GM21526 (cell line): ENCODE data around the gene CYP2J2.
A peak's percentile ranks its signal among the peaks of the same experiment; 100 is the strongest.
"Not testable (repeated sequence)": the region's sequence is repeated elsewhere in the genome, so short reads cannot be mapped to it uniquely, and the experiment has no call there.

Source experiments
- ATAC-seq: cut with Tn5 transposase; IDR thresholded peaks from one replicate; pipeline ENCODE4 v1.9.1; 2021; ENCODE audit warnings: moderate library complexity; ENCODE audit not compliant: unreplicated experiment, low FRiP score

CYP2J2 gene, protein sequence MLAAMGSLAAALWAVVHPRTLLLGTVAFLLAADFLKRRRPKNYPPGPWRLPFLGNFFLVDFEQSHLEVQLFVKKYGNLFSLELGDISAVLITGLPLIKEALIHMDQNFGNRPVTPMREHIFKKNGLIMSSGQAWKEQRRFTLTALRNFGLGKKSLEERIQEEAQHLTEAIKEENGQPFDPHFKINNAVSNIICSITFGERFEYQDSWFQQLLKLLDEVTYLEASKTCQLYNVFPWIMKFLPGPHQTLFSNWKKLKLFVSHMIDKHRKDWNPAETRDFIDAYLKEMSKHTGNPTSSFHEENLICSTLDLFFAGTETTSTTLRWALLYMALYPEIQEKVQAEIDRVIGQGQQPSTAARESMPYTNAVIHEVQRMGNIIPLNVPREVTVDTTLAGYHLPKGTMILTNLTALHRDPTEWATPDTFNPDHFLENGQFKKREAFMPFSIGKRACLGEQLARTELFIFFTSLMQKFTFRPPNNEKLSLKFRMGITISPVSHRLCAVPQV

DNA sequence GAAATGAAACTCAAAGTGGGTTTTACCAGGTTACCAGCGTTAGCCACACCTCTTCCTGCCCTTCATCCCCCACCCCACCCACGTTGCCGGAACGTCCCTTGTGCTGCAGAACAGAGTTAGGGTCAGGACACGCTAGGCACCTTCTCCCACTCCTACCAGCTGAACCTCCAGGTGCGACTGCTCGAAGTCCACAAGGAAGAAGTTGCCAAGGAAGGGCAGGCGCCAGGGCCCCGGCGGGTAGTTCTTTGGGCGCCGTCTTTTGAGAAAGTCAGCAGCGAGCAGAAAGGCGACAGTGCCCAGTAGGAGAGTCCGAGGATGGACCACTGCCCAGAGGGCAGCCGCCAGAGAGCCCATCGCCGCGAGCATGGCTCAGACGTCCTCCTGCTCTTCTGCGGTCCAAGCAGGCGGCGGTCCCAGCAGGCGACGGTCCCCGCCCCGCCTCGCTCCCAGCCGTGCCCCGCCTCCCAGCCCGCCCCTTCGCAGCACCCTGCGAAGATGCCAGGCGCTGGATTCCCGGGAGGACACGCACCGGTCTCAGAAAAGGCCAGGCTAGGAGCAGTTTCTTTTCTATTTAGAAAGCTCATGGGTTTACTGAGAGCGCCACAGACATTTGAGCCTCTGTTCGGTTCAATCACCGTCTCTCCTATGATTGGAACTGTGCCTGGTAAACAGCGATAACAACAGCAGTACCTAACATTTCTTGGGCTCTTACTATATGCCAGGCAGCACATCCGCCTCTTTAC, at the start of gene CYP2J2:
CYP2J2 (minus strand) TSS at position 393 of the 743 bp plus-strand sequence; CDS start at position 366, 27 bp downstream.
- ATAC-seq, result peak; percentile 68

DNA sequence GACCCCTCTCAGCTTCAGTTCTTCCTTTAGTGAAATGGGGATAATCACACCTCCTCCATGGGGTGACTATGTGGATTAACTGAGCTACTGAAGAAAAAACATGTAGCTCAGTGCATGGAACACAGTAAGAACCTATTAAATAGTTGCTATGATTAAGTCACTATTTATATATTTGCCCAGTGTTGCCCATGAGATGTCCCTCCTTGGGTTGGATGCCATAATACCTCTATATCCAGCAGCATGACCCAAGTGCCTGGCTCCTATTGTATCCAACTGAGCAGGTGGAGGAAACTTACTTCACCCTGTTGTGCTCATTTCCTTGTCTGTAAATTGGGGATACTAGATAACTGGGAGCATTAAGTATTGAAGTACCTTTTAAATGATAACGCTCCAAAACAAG, 47.1 kb upstream of the CYP2J2 start:
- no peak for ATAC-seq

DNA sequence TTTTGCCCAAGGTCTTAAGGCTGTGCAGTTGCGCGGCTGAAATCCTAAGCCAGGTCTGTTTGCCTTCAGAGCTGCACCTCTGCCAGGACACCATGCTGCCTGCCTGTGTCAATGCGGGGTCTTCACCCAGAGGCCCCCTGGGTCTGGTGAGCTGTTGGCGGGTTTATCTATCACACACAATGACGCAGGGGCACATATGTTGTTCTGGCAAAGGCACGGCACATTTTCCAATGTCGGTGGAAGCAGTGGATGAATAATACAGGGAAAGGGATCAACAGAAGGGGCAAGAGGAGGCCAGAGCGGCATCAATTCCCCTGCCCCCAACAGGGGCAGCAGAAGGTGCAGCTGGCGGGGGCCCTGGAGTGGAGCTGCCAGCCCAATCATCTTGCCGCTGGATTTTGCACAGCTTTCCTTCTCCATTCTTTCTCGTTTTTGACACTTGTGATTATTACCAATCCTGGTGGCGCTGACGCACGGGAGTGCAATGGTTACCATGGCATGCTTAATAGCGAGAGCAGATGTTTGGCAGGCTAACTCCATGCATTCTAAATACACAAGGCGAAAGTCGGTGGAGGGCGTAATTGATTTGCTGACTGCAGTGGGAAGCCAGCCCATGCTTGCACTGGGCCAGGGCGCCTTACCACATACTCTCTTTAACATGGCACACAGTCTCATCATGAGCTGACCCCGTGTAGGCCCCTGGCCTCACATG, 45.8 kb upstream of the CYP2J2 start:
- no peak for ATAC-seq

DNA sequence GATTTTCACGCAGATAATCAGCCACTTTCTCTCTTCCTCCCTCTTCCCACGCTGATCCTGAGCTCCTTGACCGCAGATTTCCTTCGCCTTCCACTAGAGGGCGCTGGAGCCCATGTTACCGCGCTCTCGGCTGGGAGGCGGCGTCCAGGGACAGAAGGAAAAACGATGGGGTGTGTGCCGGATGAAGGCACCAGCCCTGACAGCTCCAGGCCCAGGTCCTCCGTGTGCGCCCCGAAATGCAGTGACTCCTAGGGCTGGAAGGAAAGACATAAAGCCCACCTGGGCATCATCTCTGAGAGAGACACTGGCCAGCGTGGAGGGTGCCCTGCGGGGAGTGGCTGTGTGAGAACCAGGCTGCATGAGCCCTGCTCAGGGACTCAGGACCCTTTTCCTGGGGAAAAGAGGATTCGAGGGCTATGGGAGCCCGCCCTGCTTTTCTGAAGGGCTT, 44.9 kb upstream of the CYP2J2 start:
- peak; percentile 75 for ATAC-seq

DNA sequence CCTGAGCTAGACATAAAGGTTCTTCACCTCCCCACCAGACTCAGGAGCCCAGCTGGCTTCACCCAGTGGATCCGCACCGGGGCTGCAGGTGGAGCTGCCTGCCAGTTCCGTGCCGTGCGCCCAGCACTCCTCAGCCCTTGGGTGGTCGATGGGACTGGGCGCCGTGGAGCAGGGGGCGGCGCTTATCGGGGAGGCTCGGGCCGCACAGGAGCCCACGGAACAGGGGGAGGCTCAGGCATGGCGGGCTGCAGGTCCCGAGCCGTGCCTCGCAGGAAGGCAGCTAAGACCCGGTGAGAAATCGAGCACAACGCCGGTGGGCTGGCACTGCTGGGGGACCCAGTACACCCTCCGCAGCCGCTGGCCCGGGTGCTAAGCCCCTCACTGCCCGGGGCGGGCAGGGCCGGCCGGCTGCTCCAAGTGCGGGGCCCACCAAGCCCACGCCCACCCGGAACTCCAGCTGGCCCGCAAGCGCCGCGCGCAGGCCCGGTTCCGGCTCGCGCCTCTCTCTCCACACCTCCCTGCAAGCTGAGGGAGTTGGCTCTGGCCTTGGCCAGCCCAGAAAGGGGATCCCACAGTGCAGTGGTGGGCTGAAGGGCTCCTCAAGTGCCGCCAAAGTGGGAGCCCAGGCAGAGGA, 43.1 kb upstream of the CYP2J2 start:
- ATAC-seq, result not testable (repeated sequence)

DNA sequence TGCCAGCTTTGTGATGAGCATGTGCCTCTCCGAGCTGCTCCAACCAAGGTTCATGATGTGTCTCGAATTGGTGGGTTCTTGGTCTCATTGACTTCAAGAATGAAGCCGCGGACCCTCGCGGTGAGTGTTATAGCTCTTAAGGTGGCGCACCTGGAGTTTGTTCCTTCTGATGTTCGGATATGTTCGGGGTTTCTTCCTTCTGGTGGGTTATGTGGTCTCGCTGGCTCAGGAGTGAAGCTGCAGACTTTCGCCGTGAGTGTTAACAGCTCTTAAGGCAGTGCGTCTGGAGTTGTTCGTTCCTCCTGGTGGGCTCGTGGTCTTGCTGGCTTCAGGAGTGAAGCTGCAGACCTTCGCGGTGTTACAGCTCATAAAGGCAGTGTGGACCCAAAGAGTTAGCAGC, 42.2 kb upstream of the CYP2J2 start:
- not testable (repeated sequence) for ATAC-seq

DNA sequence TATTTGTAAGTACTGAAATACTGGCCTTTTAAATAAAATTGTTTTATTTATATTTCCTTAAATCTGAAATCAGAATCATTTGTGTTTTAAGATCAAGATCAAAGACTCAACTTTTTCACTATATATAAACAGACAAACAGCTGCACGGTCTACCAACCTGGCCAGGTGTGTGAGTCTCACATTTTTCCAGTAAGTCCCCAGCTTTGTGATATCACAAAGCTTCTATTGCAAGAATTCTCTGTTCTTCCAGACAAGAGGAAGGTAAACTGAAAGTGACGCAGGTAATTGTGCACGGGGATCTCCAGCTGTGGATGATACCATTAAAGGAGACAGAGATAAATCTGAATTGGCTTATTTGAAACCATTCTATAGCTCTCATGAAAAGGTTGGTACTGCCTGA, 41.2 kb upstream of the CYP2J2 start:
- ATAC-seq, result no peak

DNA sequence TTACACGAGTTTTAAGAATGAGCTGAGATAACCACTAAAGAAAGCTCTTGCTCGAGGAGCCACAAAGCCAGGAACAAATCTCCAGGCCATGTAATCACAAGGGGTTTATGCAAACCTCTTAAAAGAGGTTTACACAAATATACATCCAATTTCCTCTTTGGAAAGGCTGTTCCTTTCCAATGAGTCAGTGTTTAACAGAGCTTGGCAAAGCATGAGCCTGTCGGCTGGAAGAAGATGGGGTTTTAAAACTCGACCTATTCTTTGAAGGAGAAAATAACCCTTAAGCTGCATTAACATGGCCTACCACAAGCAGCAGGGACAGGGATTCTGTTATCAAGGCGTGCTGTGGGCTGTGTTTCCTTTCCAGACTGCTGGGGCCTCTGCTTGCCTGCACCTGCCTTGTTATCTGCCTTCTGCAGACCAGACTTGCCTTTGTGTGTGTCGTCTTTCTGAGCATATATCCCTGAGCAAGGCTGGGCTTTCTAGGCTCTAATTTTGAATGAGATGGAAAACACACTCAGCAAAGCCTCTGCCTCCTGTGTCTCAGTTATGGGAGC, 40.6 kb upstream of the CYP2J2 start:
- no peak for ATAC-seq

DNA sequence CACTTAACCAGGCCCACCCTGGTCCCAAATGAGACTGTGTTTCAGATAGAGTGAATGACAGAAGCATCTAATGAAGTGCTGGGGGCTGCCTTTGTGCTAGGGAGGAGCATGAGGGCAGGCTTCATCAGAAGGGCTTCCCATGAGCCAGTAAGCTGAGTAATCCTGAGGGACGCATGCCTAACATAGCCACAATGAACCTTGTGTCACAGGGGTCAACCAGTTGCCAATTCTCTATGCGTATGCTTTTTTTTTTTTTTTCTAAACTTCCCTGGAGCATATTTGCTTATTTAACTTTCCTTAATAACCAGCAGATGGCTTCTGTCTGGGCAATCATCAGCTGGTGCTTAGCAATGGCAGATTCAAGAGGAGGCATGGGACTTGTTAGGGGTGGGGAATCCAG, 25.5 kb upstream of the CYP2J2 start:
- ATAC-seq, result no peak

DNA sequence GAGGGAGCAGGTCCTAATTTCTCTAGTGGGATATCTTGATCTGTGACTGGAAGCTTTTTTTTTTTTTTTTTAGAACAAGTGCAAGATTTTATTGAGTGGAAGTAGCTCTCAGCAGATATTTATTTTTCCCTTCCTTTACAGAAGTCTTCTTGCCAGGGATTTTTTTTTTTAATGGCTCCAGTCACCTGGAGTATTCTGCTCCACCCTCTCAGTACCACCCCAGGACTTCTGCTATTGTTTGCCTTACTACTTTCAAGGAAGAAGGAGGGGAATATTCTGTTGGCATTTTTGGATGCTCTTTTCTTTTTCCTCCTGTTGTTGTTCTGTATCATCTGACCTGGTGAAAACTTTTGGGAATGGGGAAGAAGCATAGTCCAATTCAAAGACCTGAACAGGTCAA, 23.1 kb upstream of the CYP2J2 start:
- ATAC-seq, result no peak

DNA sequence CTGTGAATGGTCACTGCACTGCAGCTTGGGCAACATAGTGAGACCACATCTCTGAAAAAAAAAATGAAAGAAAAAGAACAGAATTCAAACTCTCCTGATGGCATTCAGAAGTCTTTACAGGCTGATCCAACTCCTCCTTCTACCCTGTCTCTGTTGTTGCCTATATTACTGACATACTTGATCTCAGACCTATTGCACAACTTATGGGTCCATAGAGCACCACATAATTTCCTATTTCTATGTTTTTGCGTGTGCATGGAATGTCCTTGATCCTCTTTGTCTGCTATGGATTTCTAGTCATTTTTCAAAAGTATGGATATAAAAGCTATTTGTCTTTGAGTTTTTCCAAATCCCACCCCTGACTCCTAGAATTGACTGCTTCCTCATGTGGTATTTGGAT, 22.4 kb upstream of the CYP2J2 start:
- ATAC-seq, result no peak

DNA sequence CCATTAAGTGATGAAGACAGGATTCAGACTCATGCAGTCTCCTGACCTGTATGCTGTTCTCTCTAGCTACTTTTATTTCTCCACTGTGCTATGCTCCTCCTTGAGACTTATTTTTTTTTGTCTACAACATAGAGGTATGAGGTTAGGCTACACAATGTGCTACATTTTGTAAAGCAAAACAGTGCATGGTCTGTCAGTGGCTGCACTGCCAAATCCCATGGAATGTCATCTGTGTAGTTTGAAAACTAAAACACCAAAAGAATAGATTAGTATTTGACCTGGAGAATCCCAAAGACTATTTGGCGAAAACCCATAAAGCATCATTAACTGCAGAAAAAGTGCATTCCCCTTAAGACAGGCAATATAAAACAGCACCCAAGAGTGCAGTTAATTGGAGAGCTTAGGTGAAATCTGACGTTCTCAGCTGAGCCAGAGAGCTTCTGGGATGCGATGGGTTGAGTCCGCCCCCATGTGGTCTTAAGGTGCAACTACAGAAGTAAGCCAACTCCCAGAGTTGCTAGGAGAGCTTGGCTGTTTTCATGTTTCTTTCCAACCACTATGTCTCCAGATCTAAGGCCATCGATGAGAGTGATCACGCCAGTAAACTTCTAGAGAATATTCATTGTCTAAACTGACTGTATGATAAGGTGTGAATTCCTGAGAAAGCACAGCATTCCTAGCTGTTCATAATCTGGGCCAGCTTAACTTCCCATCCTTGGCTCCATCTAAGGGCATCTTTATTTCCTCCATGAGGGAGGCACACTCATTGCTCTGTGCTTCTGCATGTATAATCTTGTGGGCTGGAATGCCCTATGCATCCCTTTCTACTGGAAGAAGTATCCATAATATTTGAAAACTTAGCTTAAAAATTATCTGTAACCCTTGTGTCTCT, 20.7 kb upstream of the CYP2J2 start:
- ATAC-seq, result peak; percentile 95

DNA sequence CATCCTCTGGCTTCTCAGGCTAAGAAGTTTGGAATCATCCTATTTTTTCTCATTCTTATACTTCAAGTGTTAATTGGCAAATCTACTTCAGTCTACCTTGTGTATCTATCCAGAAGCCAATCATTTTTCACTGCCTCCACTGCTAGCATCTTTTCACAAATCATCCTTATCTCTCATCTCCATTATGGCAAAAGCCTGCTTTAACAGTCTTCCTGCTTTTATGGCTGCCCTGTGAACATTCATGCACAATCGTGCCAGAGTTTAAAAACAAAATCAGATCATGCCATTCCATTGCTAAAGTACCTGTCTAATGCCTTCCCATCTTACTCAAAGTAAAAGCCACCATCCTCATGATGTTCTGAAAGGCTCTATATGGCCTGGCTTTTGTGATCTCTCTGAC, 19.2 kb upstream of the CYP2J2 start:
- no peak for ATAC-seq

DNA sequence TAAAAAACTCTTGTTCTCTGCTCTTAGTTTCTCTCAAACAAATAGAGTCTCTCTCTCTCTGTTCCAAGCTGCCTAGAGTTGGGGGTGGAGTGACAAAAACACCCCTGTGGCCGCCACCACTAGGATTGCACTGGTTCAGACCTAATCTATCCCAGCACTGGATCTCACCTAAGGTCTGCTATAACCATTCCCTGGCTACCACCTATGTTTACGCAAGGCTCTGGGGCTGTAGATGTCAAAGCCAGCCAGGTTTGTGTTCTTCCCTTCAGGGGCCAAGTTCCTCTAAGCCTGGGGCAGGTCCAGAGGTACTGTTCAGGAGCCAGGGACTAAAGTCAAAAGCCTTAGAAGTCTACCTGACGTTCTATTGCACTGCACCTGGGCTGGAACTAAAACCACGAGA, 12.8 kb upstream of the CYP2J2 start:
- ATAC-seq, result no peak

DNA sequence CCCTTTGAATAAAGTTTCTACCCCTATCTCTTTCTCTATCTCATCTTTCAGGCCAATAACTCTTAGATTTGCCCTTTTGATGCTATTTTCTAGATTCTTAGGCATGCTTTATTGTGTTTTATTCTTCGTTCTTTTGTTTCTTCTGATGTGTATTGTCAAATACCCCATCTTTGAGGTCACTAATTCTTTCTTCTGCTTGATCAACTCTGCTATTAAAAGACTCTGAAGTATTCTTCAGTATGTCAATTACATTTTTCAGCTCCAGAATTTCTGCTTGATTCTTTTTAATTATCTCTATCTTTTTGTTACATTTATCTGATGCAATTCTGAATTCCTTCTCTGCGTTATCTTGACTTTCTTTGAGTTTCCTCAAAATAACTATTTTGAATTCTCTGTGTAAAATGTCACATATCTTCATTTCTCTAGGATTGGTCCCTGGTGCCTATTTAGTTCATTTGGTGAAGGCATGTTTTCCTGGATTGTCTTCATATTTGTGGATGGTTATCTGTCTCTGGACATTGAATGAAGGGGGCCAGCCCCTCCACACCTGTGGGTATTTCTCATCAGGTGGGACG, 11.2 kb upstream of the CYP2J2 start:
- no peak for ATAC-seq

DNA sequence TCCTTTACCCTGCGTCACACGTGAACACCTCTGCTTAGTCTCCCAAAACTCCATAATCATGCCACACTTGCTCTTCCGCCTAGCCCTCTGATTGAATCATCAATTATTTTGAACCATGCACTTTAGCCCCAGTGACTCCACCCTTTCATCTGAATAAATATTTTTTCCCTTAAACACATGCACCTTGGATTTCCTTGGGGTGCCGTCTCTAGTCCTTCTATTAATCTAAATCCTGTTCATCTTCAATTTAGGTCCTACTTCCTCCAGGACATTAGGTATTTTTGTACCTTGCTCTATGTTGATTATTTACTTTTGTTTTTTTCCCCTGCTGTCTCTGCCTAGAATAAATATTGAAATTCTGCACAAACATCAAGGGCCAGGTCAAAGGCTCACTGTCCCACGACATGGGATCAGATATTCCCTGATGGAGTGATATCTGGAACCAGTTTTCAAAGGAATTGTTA, 9.8 kb upstream of the CYP2J2 start:
- no peak for ATAC-seq

DNA sequence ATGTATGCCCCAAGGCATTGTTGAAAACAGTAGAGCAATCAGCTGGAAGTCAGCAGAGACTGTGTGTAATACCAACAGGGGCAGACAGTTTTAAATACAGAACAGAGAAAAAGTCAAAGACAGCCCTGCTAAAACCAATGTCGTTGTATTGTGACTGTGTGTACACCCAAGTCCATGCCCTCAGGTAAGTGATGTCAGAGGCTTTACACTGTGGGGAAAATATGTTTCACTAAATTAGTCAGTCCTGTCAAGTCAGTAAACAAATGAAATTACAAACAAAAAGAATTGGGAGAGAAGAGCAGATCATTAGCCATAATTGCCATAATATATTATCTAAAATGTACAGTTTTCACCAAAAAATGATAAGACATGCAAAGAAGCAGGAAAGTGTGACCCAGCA, 2.4 kb upstream of the CYP2J2 start:
- no peak for ATAC-seq

DNA sequence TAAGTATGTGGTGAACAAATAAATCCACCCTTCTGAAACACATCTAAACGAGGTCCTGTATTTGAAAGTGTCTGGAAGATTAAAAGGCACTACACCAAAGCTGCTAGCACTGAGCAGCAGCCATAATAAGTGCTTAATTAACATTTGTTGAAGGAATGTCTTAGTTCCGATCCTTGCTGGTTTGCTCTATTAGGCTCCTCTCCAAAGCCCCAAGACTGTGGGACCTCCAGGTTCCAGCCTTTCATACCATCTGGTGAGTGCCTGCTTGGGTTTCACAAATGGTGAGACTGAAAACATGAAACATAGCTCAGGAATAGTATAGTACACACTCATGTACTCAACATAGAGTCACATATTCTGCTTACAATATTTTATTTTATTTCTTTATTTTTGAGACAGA, 640 bp upstream of the CYP2J2 start:
- no peak for ATAC-seq

DNA sequence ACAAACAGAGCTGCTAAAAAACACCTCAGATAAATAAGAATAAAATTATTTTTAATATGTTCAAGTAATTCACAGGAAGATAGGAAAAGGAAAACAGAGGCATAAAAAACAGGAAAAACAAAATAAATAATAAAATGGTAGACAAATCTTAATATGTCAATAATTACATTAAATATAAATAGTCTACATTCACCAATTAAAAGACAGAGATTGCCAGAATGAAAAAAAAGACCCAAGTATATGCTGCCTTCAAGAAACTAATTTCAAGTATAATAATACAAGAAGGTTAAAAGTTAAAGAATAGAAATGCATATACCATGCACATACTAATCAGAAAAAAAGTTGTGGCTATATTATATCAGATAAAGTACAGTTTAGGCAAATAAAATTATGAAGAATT, 1.9 kb downstream of the CYP2J2 start:
- ATAC-seq, result no peak
